ENCODE results near the gene KRT26. TPM values are rescaled to one million over a fixed set of nuclear protein-coding genes. Genes with fewer than 3 reads are reported as not detected.
A peak's percentile ranks its signal among the peaks of the same experiment; 100 is the strongest.

KRT26 gene
- total and polyA plus RNA-seq, 2 of the 4 experiments (the other 2 are of a cell fraction) = not detected

DNA sequence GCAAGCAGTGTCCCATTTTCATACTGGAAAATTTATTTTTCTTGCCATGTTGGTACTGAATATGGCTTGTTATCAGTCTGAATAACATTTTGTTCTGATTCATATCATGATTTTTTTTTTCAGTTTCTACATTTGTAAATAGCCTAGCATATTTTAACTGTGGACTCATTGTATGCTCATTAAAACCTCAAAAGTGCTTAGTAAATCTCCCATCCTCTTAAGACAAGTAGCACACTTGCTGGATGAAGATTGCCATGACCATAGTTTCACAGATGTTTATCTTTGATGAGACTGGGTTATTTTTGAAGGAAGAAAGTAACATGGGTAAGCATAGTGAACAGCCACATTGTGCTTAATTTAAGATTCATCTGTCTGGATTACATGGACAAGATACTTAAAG is 49.5 kb upstream of the KRT26 start:
- CTCF ChIA-PET = no interaction called here
- Histone ChIP-seq H3K9me3 (ENCODE audit: control insufficient read depth, insufficient read depth, low read length) (no peaks in the 10 kb centered on the region), H2AK9ac (replicated peaks; ENCODE audit: low read depth, low read length, poor library complexity) (no peak overlapping the region), H3K36me3 (ENCODE audit: control insufficient read depth, insufficient read depth, low read length) (peaks cover 10% of the 10 kb centered on the region), H2BK20ac (ENCODE audit: low read depth, low read length) (no peak overlapping the region), H3K56ac (ENCODE audit: extremely low read depth, insufficient read depth, low read length) (no peak overlapping the region), H4K91ac (ENCODE audit: insufficient read depth, low read depth, low read length) (no peak overlapping the region), H2BK15ac (ENCODE audit: low read depth, low read length) (no peak overlapping the region), H2AFZ (replicated peaks; ENCODE audit: low read length, poor library complexity) (no peak overlapping the region), H2AK5ac (ENCODE audit: low read depth, low read length) (no peak overlapping the region), H2BK5ac (ENCODE audit: low read depth, low read length, poor library complexity, severe bottlenecking) (peak overlapping the region; percentile 46), H3K23ac (ENCODE audit: low read depth, low read length) (no peak overlapping the region), H3K4me3 (ENCODE audit: insufficient read depth, low read depth, low read length) (no peak overlapping the region), H4K5ac (ENCODE audit: low read depth, low read length) (no peak overlapping the region; the same call in 1 of the 2 replicates), H3K9me1 (ENCODE audit: insufficient read depth, low read length) (peaks cover 3% of the 10 kb centered on the region), H3K4me1 (ENCODE audit: control insufficient read depth, insufficient read depth, low read length) (peaks cover 10% of the 10 kb centered on the region; the same call in 1 of the 2 replicates), H4K20me1 (ENCODE audit: insufficient read depth, low read length) (no peaks in the 10 kb centered on the region), H3K27me3 (ENCODE audit: control insufficient read depth, insufficient read depth, low read length) (no peaks in the 10 kb centered on the region), H3K79me1 (ENCODE audit: low read depth in 1 of 2, low read length in 2 of 2) (peaks cover 40 to 49% of the 10 kb centered on the region in 2 experiments), H3K18ac (ENCODE audit: low read depth, low read length) (no peak overlapping the region), H2BK120ac (ENCODE audit: low read depth, low read length) (no peak overlapping the region), H3K4me2 (ENCODE audit: low read depth, low read length) (peak overlapping the region; percentile 18; the same call in 1 of the 2 replicates), H3K9ac (ENCODE audit: low read depth, low read length) (no peak overlapping the region), H3K27ac (ENCODE audit: insufficient read depth, low read length) (no peak overlapping the region), H4K8ac (ENCODE audit: low read depth in 2 of 2, low read length in 2 of 2) (0 out of 4 replicates have a peak overlapping the region, but pooled peaks of 1 of the 2 experiments have one; percentile 31), H3K14ac (replicated peaks; ENCODE audit: low read depth, low read length) (no peak overlapping the region), H3K4ac (ENCODE audit: low read depth, low read length) (no peak overlapping the region)
- intact Hi-C loops (cut with micrococcal nuclease) = no loop called here
- BruUV-seq (replicated peaks) = no TSS peak
- dilution Hi-C loops (cut with HindIII; ENCODE audit: low sequenced_read_pairs, unreplicated experiment) = no loop called here
- POLR2A ChIA-PET (ENCODE audit: unreplicated experiment) = no interaction called here
- ATAC-seq (ENCODE audit: low read depth) (no peak), DNase-seq (peak; percentile 41)
- no peak for TF ChIP-seq CHD1 (IDR thresholded peaks at IDR 0.05; ENCODE audit: low read depth, low read length)
- no peak for TF ChIP-seq RCOR1 (IDR thresholded peaks at IDR 0.05; ENCODE audit: insufficient replicate concordance, low read length)
- no peak for TF ChIP-seq RAD21 (IDR thresholded peaks at IDR 0.05; ENCODE audit: low read length)
- no peak for TF ChIP-seq ELK1 (IDR thresholded peaks at IDR 0.05; ENCODE audit: borderline replicate concordance, low read depth, low read length)
- TF ChIP-seq CTCF (conservative IDR thresholded peaks at IDR 0.05; ENCODE audit: low read depth, low read length) = no peak
- TF ChIP-seq MXI1 (IDR thresholded peaks at IDR 0.05; ENCODE audit: borderline replicate concordance, low read depth, low read length) = no peak
- no peak for TF ChIP-seq MAZ (IDR thresholded peaks at IDR 0.05; ENCODE audit: borderline replicate concordance, low read depth, low read length)
- no peak for TF ChIP-seq POLR2A (IDR thresholded peaks at IDR 0.05; ENCODE audit: low read depth, low read length)
- TF ChIP-seq SMC3 (IDR thresholded peaks at IDR 0.05; ENCODE audit: low read depth, low read length) = no peak
- TF ChIP-seq NFE2L2 (IDR thresholded peaks at IDR 0.05; ENCODE audit: low read depth, low read length) = no peak
- TF ChIP-seq BHLHE40 (IDR thresholded peaks at IDR 0.05; ENCODE audit: low read depth, low read length) = no peak
- TF ChIP-seq RFX5 (IDR thresholded peaks at IDR 0.05; ENCODE audit: low read depth, low read length) = no peak
- TF ChIP-seq CEBPB (IDR thresholded peaks at IDR 0.05; ENCODE audit: low read depth, low read length) = no peak
- TF ChIP-seq, protein P1, sequence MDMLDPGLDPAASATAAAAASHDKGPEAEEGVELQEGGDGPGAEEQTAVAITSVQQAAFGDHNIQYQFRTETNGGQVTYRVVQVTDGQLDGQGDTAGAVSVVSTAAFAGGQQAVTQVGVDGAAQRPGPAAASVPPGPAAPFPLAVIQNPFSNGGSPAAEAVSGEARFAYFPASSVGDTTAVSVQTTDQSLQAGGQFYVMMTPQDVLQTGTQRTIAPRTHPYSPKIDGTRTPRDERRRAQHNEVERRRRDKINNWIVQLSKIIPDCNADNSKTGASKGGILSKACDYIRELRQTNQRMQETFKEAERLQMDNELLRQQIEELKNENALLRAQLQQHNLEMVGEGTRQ (IDR thresholded peaks at IDR 0.05; ENCODE audit: low read depth, low read length) = no peak
- no peak for TF ChIP-seq MAFK (IDR thresholded peaks at IDR 0.05; ENCODE audit: low read depth, low read length)
- in situ Hi-C loops (cut with MboI; ENCODE audit: low sequenced_read_pairs) = no loop called here
